Chondrocyte (in vitro differentiated cells): Measurements from ENCODE around the gene SLC12A3. TPM values are rescaled to one million over a fixed set of nuclear protein-coding genes. Genes with fewer than 3 reads are reported as not detected.

Experiments used
- DNase-seq: peaks from one replicate; pipeline ENCODE4 v3.0.0; 2021; ENCODE audit warnings: mixed read lengths, low spot score
- H3K27ac Mint-ChIP-seq: one replicate; pipeline ENCODE4 v1.8.0; 2021; ENCODE audit warnings: mild to moderate bottlenecking, moderate library complexity, mixed read lengths; ENCODE audit not compliant: unreplicated experiment
- H3K27me3 Mint-ChIP-seq: 2 replicates; pipeline ENCODE4 v1.8.0; 2021; ENCODE audit warnings: low read depth, mixed read lengths
- H3K36me3 Mint-ChIP-seq: 2 replicates; pipeline ENCODE4 v1.8.0; 2021; ENCODE audit warnings: low read depth, mixed read lengths
- H3K4me1 Mint-ChIP-seq: 2 replicates; pipeline ENCODE4 v1.8.0; 2021; ENCODE audit warnings: low read depth, mild to moderate bottlenecking, mixed read lengths
- H3K4me3 Mint-ChIP-seq: one replicate; pipeline ENCODE4 v1.8.0; 2021; ENCODE audit warnings: mild to moderate bottlenecking, moderate library complexity, mixed read lengths; ENCODE audit not compliant: unreplicated experiment
- H3K9me3 Mint-ChIP-seq: 2 replicates; pipeline ENCODE4 v1.8.0; 2021; ENCODE audit warnings: low read depth, mixed read lengths
- CTCF ChIP-seq: fragments of 200-600 bp; sonication (generic); IDR thresholded peaks from 2 replicates; pipeline ENCODE4 v1.5.0; 2021; ENCODE audit warnings: antibody characterized with exemption, mild to moderate bottlenecking, moderate library complexity
- total RNA-seq: library from RNA; stranded (reverse); gene quantifications from 3 replicates; pipeline ENCODE4 v1.2.1, GENCODE V29; 2021

Gene SLC12A3
- total RNA-seq, 1 donor from 2014 or later = not detected

- DNase-seq = no peak
- no peak for TF ChIP-seq CTCF
- Mint-ChIP-seq H3K27me3 (no peaks in the 10 kb centered on the region), H3K4me3 (peak overlapping the region; percentile 97), H3K9me3 (no peaks in the 10 kb centered on the region), H3K27ac (peak overlapping the region; percentile 91), H3K4me1 (peaks cover 68% of the 10 kb centered on the region), H3K36me3 (peaks cover 63% of the 10 kb centered on the region)
Observed at GRCh38 chr16:56935201-56935600, 70.2 kb downstream of the SLC12A3 start.

GRCh38 chr16:56936491-56936890, 71.5 kb downstream of the SLC12A3 start:
- Mint-ChIP-seq H3K9me3 (no peaks in the 10 kb centered on the region), H3K4me1 (peaks cover 67% of the 10 kb centered on the region), H3K36me3 (peaks cover 69% of the 10 kb centered on the region), H3K4me3 (peak overlapping the region; percentile 97), H3K27ac (peak overlapping the region; percentile 91), H3K27me3 (no peaks in the 10 kb centered on the region)
- no peak for DNase-seq
- TF ChIP-seq CTCF = no peak

GRCh38 chr16:56936950-56937349, 71.9 kb downstream of the SLC12A3 start:
- H3K27me3 Mint-ChIP-seq = no peaks in the 10 kb centered on the region
- H3K36me3 Mint-ChIP-seq = peaks cover 72% of the 10 kb centered on the region
- no peaks in the 10 kb centered on the region for H3K9me3 Mint-ChIP-seq
- H3K4me3 Mint-ChIP-seq = peak overlapping the region; percentile 97
- H3K27ac Mint-ChIP-seq = peak overlapping the region; percentile 91
- H3K4me1 Mint-ChIP-seq = peaks cover 71% of the 10 kb centered on the region
- no peak for TF ChIP-seq CTCF
- DNase-seq = no peak

GRCh38 chr16:56938664-56939513, 73.9 kb downstream of the SLC12A3 start:
- Mint-ChIP-seq H3K27me3 (no peaks in the 10 kb centered on the region), H3K27ac (peak overlapping the region; percentile 83), H3K36me3 (peaks cover 78% of the 10 kb centered on the region), H3K4me3 (peak overlapping the region; percentile 48), H3K4me1 (peaks cover 86% of the 10 kb centered on the region), H3K9me3 (no peaks in the 10 kb centered on the region)
- no peak for TF ChIP-seq CTCF
- DNase-seq = no peak

- H3K27me3 Mint-ChIP-seq = no peaks in the 10 kb centered on the region
- peak overlapping the region; percentile 83 for H3K27ac Mint-ChIP-seq
- no peak overlapping the region for H3K4me3 Mint-ChIP-seq
- H3K4me1 Mint-ChIP-seq = peaks cover 87% of the 10 kb centered on the region
- TF ChIP-seq CTCF = no peak
- no peaks in the 10 kb centered on the region for H3K9me3 Mint-ChIP-seq
- H3K36me3 Mint-ChIP-seq = peaks cover 72% of the 10 kb centered on the region
- no peak for DNase-seq
Observed at GRCh38 chr16:56939801-56940200, 74.8 kb downstream of the SLC12A3 start.
